ENCODE measurements around the gene ICOSLG. TPM values are rescaled to one million over a fixed set of nuclear protein-coding genes. Genes with fewer than 3 reads are reported as not detected.
"Not testable (repeated sequence)": the region's sequence is repeated elsewhere in the genome, so short reads cannot be mapped to it uniquely, and the experiment has no call there.

ICOSLG gene
- total and polyA plus RNA-seq, 2 experiments from 2014 or later, result 1.3 to 4.6 TPM

DNA sequence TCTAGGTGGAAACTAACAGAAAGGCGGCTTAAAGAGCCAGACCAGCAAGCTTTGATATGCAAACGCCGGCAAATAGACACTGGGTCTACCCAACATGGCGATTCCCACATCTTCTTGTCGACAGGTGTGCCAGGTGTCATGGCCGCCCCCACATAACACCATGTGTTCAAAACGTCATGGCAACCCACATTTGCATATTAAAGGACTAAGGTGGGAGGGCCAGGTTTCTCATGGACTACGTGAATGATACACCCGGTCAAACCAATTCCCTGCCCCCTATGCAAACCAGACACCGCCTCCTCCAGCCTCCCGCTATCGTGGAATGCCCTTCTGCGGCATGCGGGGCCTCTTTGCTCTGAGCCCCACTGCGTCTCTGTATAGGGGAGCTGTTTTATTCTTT is 41.3 kb downstream of the ICOSLG start (continued):
- TF ChIP-seq, protein P1, sequence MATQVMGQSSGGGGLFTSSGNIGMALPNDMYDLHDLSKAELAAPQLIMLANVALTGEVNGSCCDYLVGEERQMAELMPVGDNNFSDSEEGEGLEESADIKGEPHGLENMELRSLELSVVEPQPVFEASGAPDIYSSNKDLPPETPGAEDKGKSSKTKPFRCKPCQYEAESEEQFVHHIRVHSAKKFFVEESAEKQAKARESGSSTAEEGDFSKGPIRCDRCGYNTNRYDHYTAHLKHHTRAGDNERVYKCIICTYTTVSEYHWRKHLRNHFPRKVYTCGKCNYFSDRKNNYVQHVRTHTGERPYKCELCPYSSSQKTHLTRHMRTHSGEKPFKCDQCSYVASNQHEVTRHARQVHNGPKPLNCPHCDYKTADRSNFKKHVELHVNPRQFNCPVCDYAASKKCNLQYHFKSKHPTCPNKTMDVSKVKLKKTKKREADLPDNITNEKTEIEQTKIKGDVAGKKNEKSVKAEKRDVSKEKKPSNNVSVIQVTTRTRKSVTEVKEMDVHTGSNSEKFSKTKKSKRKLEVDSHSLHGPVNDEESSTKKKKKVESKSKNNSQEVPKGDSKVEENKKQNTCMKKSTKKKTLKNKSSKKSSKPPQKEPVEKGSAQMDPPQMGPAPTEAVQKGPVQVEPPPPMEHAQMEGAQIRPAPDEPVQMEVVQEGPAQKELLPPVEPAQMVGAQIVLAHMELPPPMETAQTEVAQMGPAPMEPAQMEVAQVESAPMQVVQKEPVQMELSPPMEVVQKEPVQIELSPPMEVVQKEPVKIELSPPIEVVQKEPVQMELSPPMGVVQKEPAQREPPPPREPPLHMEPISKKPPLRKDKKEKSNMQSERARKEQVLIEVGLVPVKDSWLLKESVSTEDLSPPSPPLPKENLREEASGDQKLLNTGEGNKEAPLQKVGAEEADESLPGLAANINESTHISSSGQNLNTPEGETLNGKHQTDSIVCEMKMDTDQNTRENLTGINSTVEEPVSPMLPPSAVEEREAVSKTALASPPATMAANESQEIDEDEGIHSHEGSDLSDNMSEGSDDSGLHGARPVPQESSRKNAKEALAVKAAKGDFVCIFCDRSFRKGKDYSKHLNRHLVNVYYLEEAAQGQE (IDR thresholded peaks at IDR 0.05; ENCODE audit: unreplicated experiment), result no peak

DNA sequence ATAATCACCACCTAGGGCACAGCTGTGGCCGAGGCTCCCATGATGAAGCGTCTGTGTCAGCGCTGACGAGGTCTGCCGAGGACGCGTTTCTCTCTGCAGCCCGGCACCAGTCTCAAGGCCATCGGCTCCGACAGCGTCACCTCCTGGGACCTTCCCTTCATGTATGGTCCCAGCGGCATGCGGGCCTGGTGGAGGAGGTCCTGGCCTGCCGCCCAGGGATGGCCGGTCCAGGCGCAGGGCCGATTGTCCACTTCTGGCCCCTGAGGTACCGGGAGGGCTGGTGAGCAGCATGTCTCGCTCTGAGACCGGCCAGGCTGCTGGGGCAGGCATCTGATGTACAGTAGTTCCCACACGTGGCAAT is 43.6 kb downstream of the ICOSLG start:
- not testable (repeated sequence) for H3K27ac Mint-ChIP-seq, H3K4me3 Mint-ChIP-seq, ATAC-seq

DNA sequence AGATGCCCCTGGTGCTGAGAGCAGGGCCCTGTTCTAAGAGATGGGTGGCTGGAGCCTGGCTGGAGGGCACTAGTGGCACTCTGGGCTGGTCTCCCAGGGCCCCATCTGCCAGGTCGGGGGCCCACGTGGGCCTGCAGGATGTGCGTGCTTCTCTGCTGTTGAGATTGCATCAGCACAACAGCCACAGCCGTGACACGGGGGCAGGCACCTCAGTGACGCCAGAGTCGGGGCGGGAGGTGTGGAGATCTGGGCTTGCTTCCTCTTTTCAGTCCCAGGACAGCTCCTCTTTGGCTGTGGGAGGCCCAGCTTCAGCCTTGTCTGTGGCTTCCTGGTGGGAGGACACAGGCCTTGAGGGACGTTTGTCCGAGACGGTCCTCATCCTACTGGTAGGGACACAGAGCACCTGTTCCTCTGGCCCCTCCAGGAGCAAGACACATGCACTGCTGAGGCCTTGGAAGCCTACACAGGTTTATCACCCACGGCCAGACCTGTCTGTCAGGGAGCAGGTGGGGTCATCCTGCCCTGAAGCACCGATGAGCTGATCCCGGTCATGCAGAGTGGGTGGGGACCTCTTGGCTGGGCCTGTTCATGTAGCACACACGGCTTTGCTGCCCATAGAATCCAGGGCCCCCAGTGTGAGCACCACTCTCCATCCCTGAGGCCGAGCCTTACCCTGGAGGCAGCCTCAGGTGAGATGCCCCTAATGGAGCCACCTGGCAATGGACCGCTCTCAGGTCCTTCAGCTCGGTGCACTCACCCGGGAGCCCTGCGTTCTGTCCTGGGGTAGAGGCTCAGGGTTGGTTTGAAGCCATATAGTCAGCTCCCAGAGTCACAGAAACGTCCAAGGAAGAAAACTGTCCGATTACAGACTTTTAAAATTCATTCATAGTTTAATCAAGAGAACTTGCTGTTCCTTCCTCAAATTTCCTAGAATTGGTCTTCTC is 44.3 kb downstream of the ICOSLG start:
- not testable (repeated sequence) for H3K27me3 Mint-ChIP-seq (ENCODE audit: insufficient read depth, low read depth, poor library complexity); ATAC-seq; H3K4me1 ChIP-seq (ENCODE audit: insufficient read depth); H3K27ac Mint-ChIP-seq; H3K27ac ChIP-seq (ENCODE audit: low read depth); H2AFZ ChIP-seq; H3K4me1 Mint-ChIP-seq; H3K79me2 ChIP-seq (replicated peaks; ENCODE audit: insufficient read depth); H4K20me1 ChIP-seq (replicated peaks; ENCODE audit: insufficient read depth); H3K27me3 ChIP-seq (ENCODE audit: insufficient read depth); H3K4me3 Mint-ChIP-seq; H3K4me2 ChIP-seq; H3K9me3 Mint-ChIP-seq; H3K36me3 Mint-ChIP-seq (ENCODE audit: low read depth); H3K36me3 ChIP-seq (ENCODE audit: insufficient read depth); H3K4me3 ChIP-seq; DNase-seq (ENCODE audit: low spot score); H3K9me2 ChIP-seq (ENCODE audit: insufficient read depth); H3F3A ChIP-seq (replicated peaks; ENCODE audit: low read depth)

More for the DNA sequence above, 43.6 kb downstream of the ICOSLG start:
- not testable (repeated sequence) for H4K20me1 ChIP-seq (replicated peaks; ENCODE audit: insufficient read depth); H3K36me3 Mint-ChIP-seq (ENCODE audit: low read depth); DNase-seq (ENCODE audit: low spot score); H3K4me3 ChIP-seq; H3K4me2 ChIP-seq; H3K4me1 ChIP-seq (ENCODE audit: insufficient read depth); H3K79me2 ChIP-seq (replicated peaks; ENCODE audit: insufficient read depth); H3F3A ChIP-seq (replicated peaks; ENCODE audit: low read depth); H3K27me3 Mint-ChIP-seq (ENCODE audit: insufficient read depth, low read depth, poor library complexity); H3K9me2 ChIP-seq (ENCODE audit: insufficient read depth); H3K9me3 Mint-ChIP-seq; H3K27me3 ChIP-seq (ENCODE audit: insufficient read depth); H3K27ac ChIP-seq (ENCODE audit: low read depth); H2AFZ ChIP-seq; H3K36me3 ChIP-seq (ENCODE audit: insufficient read depth); H3K4me1 Mint-ChIP-seq

DNA sequence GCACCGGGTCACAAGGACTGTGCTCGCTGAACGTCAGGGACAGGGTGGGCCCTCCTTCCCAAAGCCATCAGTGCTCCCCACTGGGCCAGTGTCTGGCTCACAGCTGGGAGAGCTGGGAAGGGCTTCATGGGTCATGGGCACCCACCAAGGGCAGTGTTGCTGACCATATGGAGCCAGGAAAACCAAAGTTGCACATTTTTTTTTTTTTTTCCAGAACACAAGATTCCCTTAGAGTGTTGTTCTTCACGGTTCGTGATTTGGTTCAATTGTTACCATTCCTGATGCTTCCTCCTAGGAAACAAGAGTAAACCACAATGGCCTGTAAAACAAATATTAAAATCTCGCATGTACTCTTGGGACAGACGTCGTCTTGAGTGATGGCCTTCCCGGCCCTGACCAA is 45.9 kb downstream of the ICOSLG start:
- not testable (repeated sequence) for H3K27ac Mint-ChIP-seq; H3K27me3 Mint-ChIP-seq (ENCODE audit: insufficient read depth, low read depth, poor library complexity); H3K27me3 ChIP-seq (ENCODE audit: insufficient read depth); ATAC-seq; H3K36me3 ChIP-seq (ENCODE audit: insufficient read depth); H3K4me1 Mint-ChIP-seq; H3K36me3 Mint-ChIP-seq (ENCODE audit: low read depth); H3K9me2 ChIP-seq (ENCODE audit: insufficient read depth); H3K9me3 Mint-ChIP-seq; H3K4me1 ChIP-seq (ENCODE audit: insufficient read depth); H3K79me2 ChIP-seq (replicated peaks; ENCODE audit: insufficient read depth); H3F3A ChIP-seq (replicated peaks; ENCODE audit: low read depth); H3K4me3 ChIP-seq; H3K4me2 ChIP-seq; H3K27ac ChIP-seq (ENCODE audit: low read depth); H4K20me1 ChIP-seq (replicated peaks; ENCODE audit: insufficient read depth); H3K4me3 Mint-ChIP-seq; DNase-seq (ENCODE audit: low spot score); H2AFZ ChIP-seq

DNA sequence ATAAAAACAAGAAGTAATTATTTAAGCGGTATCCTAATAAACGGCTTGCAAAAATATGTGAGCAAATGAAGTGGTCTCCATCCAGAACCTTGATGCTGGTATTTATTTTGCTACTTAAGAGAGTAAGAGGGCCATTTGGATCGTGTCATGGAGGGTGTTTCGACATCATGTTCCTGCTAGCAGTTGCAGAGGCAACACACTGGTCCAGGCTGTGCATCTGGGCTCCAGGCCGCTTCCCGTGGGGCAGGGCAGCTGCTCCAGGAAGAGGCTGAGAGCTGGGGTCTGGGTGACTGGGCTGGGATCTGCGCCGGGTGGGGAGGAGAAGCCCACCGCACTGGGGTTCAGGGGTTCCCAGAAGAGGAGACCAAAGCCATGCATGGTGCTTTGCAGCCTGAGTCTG is 46.3 kb downstream of the ICOSLG start:
- H3K27ac Mint-ChIP-seq; H3K9me2 ChIP-seq (ENCODE audit: insufficient read depth); ATAC-seq; H3K4me1 ChIP-seq (ENCODE audit: insufficient read depth); H3K27ac ChIP-seq (ENCODE audit: low read depth); DNase-seq (ENCODE audit: low spot score); H3F3A ChIP-seq (replicated peaks; ENCODE audit: low read depth); H3K27me3 Mint-ChIP-seq (ENCODE audit: insufficient read depth, low read depth, poor library complexity); H3K4me1 Mint-ChIP-seq; H3K79me2 ChIP-seq (replicated peaks; ENCODE audit: insufficient read depth); H3K4me2 ChIP-seq; H3K4me3 Mint-ChIP-seq; H3K4me3 ChIP-seq; H4K20me1 ChIP-seq (replicated peaks; ENCODE audit: insufficient read depth); H3K27me3 ChIP-seq (ENCODE audit: insufficient read depth); H3K36me3 Mint-ChIP-seq (ENCODE audit: low read depth); H2AFZ ChIP-seq; H3K9me3 Mint-ChIP-seq; H3K36me3 ChIP-seq (ENCODE audit: insufficient read depth): not testable (repeated sequence)

DNA sequence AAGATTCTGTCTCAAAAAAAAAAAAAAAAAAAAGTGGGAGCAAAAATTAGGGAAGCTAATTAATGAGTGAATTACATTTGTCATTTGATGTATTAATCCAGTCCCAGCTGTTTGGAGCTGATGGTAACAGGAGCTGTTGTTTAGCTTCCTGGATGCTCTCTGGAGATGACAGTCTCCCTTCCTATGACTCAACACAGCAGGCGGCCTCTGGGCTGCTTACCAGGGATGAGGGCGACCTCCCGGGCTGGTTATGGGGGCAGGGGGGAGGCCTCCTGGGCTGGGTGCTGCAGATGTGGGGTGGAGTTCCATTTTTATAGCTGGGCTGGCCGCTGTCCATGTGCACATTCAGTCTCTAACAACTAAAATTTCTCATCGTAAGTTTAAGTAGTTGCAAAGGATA is 47.6 kb downstream of the ICOSLG start:
- not testable (repeated sequence) for H3K9me2 ChIP-seq (ENCODE audit: insufficient read depth); H3K4me2 ChIP-seq; H3K4me3 Mint-ChIP-seq; H3K4me1 ChIP-seq (ENCODE audit: insufficient read depth); H3K27me3 ChIP-seq (ENCODE audit: insufficient read depth); H3K9me3 Mint-ChIP-seq; H3K27me3 Mint-ChIP-seq (ENCODE audit: insufficient read depth, low read depth, poor library complexity); H3K4me3 ChIP-seq; H3K36me3 ChIP-seq (ENCODE audit: insufficient read depth); H2AFZ ChIP-seq; H3F3A ChIP-seq (replicated peaks; ENCODE audit: low read depth); H4K20me1 ChIP-seq (replicated peaks; ENCODE audit: insufficient read depth); H3K27ac ChIP-seq (ENCODE audit: low read depth); DNase-seq (ENCODE audit: low spot score); H3K79me2 ChIP-seq (replicated peaks; ENCODE audit: insufficient read depth); H3K36me3 Mint-ChIP-seq (ENCODE audit: low read depth); H3K27ac Mint-ChIP-seq; ATAC-seq; H3K4me1 Mint-ChIP-seq

All from GM23338 (cell line).